ENCODE measurements around the gene AMZ1. TPM values are rescaled to one million over a fixed set of nuclear protein-coding genes. Genes with fewer than 3 reads are reported as not detected.

Gene AMZ1
- total RNA-seq, 2 experiments from 2014 or later = 0.36 to 0.47 TPM

DNA sequence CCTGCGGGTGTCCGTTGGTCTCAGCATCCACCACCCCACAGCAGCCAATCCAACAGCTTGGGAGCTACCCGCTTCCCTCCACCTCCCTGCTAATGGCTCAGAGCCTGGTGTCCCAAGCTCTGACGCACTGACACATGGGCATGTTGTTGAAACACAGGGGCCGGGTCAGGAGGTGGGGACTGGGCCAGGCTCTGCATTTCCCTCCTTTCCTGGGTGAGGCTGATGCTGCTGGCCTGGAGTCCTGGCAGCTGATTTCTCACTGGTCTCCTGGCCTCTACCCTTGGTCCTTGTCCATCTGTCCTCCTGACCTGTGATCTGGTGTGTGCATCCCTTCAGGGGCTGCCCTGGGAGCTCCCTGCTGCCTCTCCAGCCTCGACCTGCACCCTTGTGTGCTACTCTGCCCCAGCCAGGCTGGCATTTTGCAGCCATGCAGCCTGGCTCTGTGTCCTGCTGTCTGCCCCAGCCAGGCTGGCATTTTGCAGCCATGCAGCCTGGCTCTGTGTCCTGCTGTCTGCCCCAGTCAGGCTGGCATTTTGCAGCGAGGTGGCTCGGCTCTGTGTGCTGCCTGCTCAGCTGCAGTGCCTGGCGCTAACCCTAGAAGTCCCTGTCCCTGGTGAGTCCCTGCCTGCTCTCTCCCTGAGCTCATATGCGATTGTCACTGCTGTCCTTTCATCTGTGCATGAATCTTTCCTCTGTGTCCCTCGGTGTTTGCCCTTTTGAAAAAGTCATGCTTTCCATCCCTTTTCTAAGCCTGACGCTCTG is 14.0 kb downstream of the AMZ1 start:
- Mint-ChIP-seq H3K27ac (no peak overlapping the region), H3K27me3 (ENCODE audit: low read depth) (no peaks in the 10 kb centered on the region), H3K4me1 (ENCODE audit: low read depth) (peaks cover 19% of the 10 kb centered on the region), H3K9me3 (peaks cover 2% of the 10 kb centered on the region), H3K4me3 (no peak overlapping the region), H3K36me3 (ENCODE audit: low read depth) (no peaks in the 10 kb centered on the region)
- intact Hi-C loops (cut with micrococcal nuclease) = no loop called here
- no peak for DNase-seq
- CTCF ChIA-PET = interaction anchor here (0.7 to 1.2 kb wide), 3 partner anchors 8 to 233 kb away, joined by 3 read pairs; no protein-coding TSS in a partner anchor

GRCh38 chr7:2702594-2702957 is 14.6 kb downstream of the AMZ1 start:
- intact Hi-C loops (cut with micrococcal nuclease) = no loop called here
- Mint-ChIP-seq H3K4me3 (no peak overlapping the region), H3K27me3 (ENCODE audit: low read depth) (no peaks in the 10 kb centered on the region)

GRCh38 chr7:2705371-2706096 is 17.5 kb downstream of the AMZ1 start:
- Mint-ChIP-seq H3K9me3 (peaks cover 2% of the 10 kb centered on the region), H3K4me1 (ENCODE audit: low read depth) (peaks cover 11% of the 10 kb centered on the region), H3K27ac (no peak overlapping the region), H3K4me3 (no peak overlapping the region), H3K36me3 (ENCODE audit: low read depth) (no peaks in the 10 kb centered on the region), H3K27me3 (ENCODE audit: low read depth) (no peaks in the 10 kb centered on the region)
- intact Hi-C loops (cut with micrococcal nuclease) = no loop called here
- CTCF ChIA-PET = no interaction called here
- DNase-seq = no peak

More at GRCh38 chr7:2702594-2702957, 14.6 kb downstream of the AMZ1 start:
- H3K36me3 Mint-ChIP-seq (ENCODE audit: low read depth) = no peaks in the 10 kb centered on the region
- H3K27ac Mint-ChIP-seq = no peak overlapping the region
- peaks cover 19% of the 10 kb centered on the region for H3K4me1 Mint-ChIP-seq (ENCODE audit: low read depth)
- CTCF ChIA-PET = interaction anchor here (0.7 kb wide), 1 partner anchor 234 kb away, joined by 3 read pairs; no protein-coding TSS in a partner anchor
- H3K9me3 Mint-ChIP-seq = peaks cover 2% of the 10 kb centered on the region
- no peak for DNase-seq

DNA sequence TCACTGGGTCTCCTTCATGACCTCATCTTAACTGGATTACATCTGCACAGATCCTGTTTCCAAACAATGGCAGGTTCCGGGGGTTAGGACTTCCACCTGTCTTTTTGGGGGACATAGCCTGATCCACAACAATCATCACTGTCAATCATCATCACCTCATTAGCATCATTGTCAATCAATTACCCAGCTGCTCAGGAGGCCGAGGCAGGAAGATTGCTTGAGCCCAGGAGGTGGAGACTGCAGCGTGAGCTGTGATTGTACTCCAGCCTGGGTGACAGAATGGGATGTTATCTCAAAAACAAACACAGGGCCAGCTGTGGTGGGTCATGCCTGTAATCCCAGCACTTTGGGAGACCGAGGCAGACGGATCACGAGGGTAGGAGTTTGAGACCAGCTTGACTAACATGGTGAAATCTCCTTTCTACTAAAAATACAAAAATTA is 18.7 kb downstream of the AMZ1 start:
- H3K9me3 Mint-ChIP-seq = peaks cover 2% of the 10 kb centered on the region
- no peaks in the 10 kb centered on the region for H3K27me3 Mint-ChIP-seq (ENCODE audit: low read depth)
- H3K36me3 Mint-ChIP-seq (ENCODE audit: low read depth) = no peaks in the 10 kb centered on the region
- no peak overlapping the region for H3K27ac Mint-ChIP-seq
- DNase-seq = no peak
- peaks cover 19% of the 10 kb centered on the region for H3K4me1 Mint-ChIP-seq (ENCODE audit: low read depth)
- intact Hi-C loops (cut with micrococcal nuclease) = no loop called here
- H3K4me3 Mint-ChIP-seq = no peak overlapping the region
- CTCF ChIA-PET = interaction anchor here (0.9 to 1.3 kb wide), 3 partner anchors 12 to 256 kb away, joined by 3 to 4 read pairs (median 3); no protein-coding TSS in a partner anchor

DNA sequence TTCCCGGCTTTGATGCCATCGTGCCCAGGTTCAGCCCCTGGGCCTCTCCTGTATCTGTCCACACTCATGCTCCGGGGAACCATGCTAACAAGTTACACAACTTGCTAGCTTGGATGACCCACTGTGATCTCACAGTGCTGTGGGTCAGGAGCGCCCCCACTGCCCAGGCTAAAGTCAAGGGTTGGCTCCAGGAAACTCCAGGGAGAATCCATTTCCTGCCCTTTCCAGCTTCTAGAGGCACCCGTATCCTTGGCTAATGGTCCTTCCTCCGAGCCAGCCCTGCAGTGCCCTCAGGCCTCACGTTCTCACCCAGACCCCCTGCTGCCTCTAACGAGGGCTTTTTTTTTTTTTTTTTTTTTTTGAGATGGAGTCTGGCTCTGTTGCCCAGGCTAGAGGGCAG is 19.5 kb downstream of the AMZ1 start:
- H3K27me3 Mint-ChIP-seq (ENCODE audit: low read depth) = no peaks in the 10 kb centered on the region
- CTCF ChIA-PET = interaction anchor here (0.6 to 1.3 kb wide), 3 partner anchors 36 to 256 kb away, joined by 4 to 5 read pairs (median 4); no protein-coding TSS in a partner anchor
- H3K4me3 Mint-ChIP-seq = no peak overlapping the region
- no peak overlapping the region for H3K27ac Mint-ChIP-seq
- intact Hi-C loops (cut with micrococcal nuclease) = no loop called here
- H3K4me1 Mint-ChIP-seq (ENCODE audit: low read depth) = peaks cover 19% of the 10 kb centered on the region
- DNase-seq = no peak
- no peaks in the 10 kb centered on the region for H3K36me3 Mint-ChIP-seq (ENCODE audit: low read depth)
- peaks cover 2% of the 10 kb centered on the region for H3K9me3 Mint-ChIP-seq

DNA sequence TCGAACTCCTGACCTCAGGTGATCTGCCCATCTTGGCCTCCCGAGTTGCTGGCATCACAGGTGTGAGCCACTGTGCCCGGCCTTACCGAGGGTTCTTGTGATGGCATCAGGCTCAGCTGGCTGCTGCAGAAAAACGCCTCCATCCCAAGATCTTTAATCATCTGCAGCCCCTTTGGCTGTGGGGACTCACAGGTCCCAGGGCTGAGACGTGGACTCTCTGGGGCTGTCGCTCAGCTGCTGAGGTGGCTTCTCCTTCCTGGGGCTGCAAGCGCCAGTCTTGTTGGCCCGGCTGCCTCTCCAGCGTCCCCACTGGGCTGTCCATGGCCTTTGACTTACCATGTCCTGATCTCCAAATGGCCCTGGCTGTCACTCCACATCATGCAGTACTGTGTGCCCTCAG is 20.0 kb downstream of the AMZ1 start:
- DNase-seq = no peak
- Mint-ChIP-seq H3K4me1 (ENCODE audit: low read depth) (peaks cover 19% of the 10 kb centered on the region), H3K27ac (no peak overlapping the region), H3K36me3 (ENCODE audit: low read depth) (no peaks in the 10 kb centered on the region), H3K9me3 (peaks cover 2% of the 10 kb centered on the region), H3K4me3 (no peak overlapping the region), H3K27me3 (ENCODE audit: low read depth) (no peaks in the 10 kb centered on the region)
- CTCF ChIA-PET = interaction anchor here (1.0 to 4.3 kb wide), 4 partner anchors 36 to 99 kb away, joined by 4 to 54 read pairs (median 6); no protein-coding TSS in a partner anchor
- intact Hi-C loops (cut with micrococcal nuclease) = no loop called here

- Mint-ChIP-seq H3K9me3 (peaks cover 2% of the 10 kb centered on the region), H3K27me3 (ENCODE audit: low read depth) (no peaks in the 10 kb centered on the region), H3K4me1 (ENCODE audit: low read depth) (peaks cover 21% of the 10 kb centered on the region), H3K36me3 (ENCODE audit: low read depth) (no peaks in the 10 kb centered on the region), H3K4me3 (no peak overlapping the region), H3K27ac (no peak overlapping the region)
- CTCF ChIA-PET = interaction anchor here (0.6 to 4.3 kb wide), 22 partner anchors 10 to 505 kb away, joined by 3 to 54 read pairs (median 4); no protein-coding TSS in a partner anchor
- intact Hi-C loops (cut with micrococcal nuclease) = loop anchor here (1.0 kb wide), 2 partner anchors 37 to 257 kb away; no protein-coding TSS in a partner anchor
- DNase-seq = no peak
Measured at GRCh38 chr7:2708547-2709310, 20.7 kb downstream of the AMZ1 start.

DNA sequence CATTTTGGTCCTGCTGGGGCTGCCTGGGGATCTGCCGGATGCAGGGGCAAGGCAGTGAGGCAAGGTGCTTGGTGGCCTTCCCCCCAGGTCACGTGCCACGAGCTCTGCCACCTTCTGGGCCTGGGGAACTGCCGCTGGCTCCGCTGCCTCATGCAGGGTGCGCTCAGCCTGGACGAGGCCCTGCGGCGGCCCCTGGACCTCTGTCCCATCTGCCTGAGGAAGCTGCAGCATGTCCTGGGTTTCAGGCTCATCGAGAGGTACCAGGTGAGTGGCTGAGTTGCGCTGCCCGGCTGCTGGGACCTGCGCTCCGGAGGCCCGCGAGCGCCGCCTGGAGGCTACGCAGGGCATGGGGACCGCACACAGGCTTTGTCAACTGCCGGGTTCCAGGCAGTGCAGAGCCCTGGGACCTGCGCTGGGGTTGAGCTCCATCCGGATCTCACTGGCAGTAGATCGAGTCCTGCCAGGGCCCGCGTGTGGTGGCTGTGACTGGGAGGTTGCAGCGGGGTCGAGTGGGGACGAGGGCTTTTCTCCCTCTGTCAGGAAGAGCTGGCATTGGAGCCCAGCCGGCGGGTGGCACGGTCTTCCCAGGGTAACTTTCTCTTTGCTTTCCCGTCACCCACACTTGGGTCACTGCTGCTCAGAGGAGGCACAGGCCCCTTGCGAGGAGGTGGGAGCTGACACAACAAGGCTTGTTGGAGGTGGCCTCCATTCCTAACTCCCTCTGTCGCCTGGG is 21.7 kb downstream of the AMZ1 start:
- Mint-ChIP-seq H3K9me3 (peaks cover 2% of the 10 kb centered on the region), H3K36me3 (ENCODE audit: low read depth) (no peaks in the 10 kb centered on the region), H3K27me3 (ENCODE audit: low read depth) (peaks cover under 1% of the 10 kb centered on the region), H3K4me3 (peak overlapping the region; percentile 57), H3K4me1 (ENCODE audit: low read depth) (peaks cover 26% of the 10 kb centered on the region), H3K27ac (peak overlapping the region; percentile 63)
- intact Hi-C loops (cut with micrococcal nuclease) = loop anchor here (1.0 kb wide), 2 partner anchors 38 to 258 kb away; no protein-coding TSS in a partner anchor
- CTCF ChIA-PET = interaction anchor here (0.6 to 4.3 kb wide), 45 partner anchors 8 to 329 kb away, joined by 3 to 54 read pairs (median 3); no protein-coding TSS in a partner anchor
- peak; percentile 84 for DNase-seq

DNA sequence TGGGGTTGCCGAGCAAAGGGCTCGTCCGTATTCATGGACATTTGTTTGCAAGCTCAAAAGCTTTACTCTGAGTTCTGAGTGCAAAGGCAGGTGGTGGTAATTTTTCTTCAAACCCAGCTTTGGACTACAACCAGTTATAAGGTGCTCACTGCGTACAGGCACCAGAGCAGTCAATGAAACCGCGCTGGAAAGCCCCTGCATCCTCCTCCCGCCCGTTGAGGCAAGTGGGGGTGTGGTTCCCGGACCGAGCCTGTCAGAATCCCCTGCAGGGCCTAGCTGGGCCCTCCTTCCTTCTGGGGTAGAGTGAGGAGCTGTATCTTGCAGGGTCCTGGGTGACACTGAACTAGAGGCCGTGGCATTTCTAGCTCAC is 22.3 kb downstream of the AMZ1 start:
- peak overlapping the region; percentile 57 for H3K4me3 Mint-ChIP-seq

GRCh38 chr7:2710901-2711551 is 23.0 kb downstream of the AMZ1 start:
- Mint-ChIP-seq H3K4me3 (no peak overlapping the region), H3K9me3 (no peaks in the 10 kb centered on the region), H3K27me3 (ENCODE audit: low read depth) (peaks cover 5% of the 10 kb centered on the region), H3K36me3 (ENCODE audit: low read depth) (no peaks in the 10 kb centered on the region), H3K4me1 (ENCODE audit: low read depth) (peaks cover 39% of the 10 kb centered on the region), H3K27ac (no peak overlapping the region)
- CTCF ChIA-PET = interaction anchor here (0.6 to 4.3 kb wide), 19 partner anchors 8 to 363 kb away, joined by 3 to 54 read pairs (median 4); no protein-coding TSS in a partner anchor
- peak; percentile 63 for DNase-seq
- intact Hi-C loops (cut with micrococcal nuclease) = no loop called here

More for the DNA sequence above, 22.3 kb downstream of the AMZ1 start:
- Mint-ChIP-seq H3K27ac (no peak overlapping the region), H3K36me3 (ENCODE audit: low read depth) (no peaks in the 10 kb centered on the region), H3K4me1 (ENCODE audit: low read depth) (peaks cover 31% of the 10 kb centered on the region), H3K9me3 (no peaks in the 10 kb centered on the region), H3K27me3 (ENCODE audit: low read depth) (peaks cover 5% of the 10 kb centered on the region)
- CTCF ChIA-PET = interaction anchor here (0.6 to 4.3 kb wide), 43 partner anchors 9 to 363 kb away, joined by 3 to 54 read pairs (median 3); no protein-coding TSS in a partner anchor
- intact Hi-C loops (cut with micrococcal nuclease) = no loop called here
- DNase-seq = peak; percentile 53

Data from activated naive CD4-positive, alpha-beta T cell treated with anti-CD3 and anti-CD28 coated beads for 36 hours (primary cell).